ENCODE data around the gene CHPF.

DNA sequence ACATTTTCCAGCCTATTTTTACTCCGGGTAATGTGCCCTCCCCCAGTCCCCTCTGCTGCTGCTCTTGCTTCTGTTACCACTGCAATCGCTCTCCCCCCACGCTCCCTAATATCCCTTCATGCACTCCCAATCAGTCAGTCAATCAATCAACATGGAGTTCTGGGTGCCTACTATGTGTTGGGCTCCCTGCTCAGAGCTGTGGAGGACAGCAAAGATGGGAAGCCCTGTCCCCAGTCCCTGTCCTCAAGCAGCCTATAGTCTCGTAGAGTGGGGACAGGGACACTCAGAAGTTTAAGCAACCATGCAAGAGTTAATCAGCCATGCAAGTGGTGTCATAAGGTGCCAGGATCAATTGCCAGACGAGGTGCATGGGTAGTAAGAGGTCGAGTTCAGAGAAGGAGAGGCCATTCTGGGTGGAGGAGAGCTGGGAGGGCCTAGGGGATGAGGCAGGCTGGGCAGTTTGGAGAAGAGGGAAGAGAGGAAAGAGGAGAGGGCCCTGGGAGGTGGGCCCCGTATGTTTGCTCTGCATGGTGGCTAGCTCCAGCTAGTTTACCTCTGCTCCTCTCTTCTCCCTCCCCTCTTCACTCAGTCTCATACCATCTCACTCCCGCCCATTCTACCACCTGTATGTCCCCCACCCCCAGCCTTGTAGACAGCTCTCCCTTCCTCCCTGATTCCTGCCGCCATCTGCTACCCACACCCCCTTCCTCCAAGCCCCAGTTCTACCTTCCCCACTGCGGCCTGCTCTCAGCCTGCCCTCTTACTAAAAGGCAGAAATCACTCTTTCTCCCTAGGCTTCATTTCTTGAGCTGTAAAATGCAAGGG is 25.4 kb downstream of the CHPF start:
- TF ChIP-seq, protein P1, sequence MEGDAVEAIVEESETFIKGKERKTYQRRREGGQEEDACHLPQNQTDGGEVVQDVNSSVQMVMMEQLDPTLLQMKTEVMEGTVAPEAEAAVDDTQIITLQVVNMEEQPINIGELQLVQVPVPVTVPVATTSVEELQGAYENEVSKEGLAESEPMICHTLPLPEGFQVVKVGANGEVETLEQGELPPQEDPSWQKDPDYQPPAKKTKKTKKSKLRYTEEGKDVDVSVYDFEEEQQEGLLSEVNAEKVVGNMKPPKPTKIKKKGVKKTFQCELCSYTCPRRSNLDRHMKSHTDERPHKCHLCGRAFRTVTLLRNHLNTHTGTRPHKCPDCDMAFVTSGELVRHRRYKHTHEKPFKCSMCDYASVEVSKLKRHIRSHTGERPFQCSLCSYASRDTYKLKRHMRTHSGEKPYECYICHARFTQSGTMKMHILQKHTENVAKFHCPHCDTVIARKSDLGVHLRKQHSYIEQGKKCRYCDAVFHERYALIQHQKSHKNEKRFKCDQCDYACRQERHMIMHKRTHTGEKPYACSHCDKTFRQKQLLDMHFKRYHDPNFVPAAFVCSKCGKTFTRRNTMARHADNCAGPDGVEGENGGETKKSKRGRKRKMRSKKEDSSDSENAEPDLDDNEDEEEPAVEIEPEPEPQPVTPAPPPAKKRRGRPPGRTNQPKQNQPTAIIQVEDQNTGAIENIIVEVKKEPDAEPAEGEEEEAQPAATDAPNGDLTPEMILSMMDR (IDR thresholded peaks at IDR 0.05): no peak
- no peak for TF ChIP-seq EZH2 (IDR thresholded peaks at IDR 0.05; ENCODE audit: borderline replicate concordance, insufficient read depth, low read depth, low read length, poor library complexity, severe bottlenecking)

Measured in B cell (primary cell).